HUES6 (cell line): ENCODE data around the gene ZC2HC1B.
A peak's percentile ranks its signal among the peaks of the same experiment; 100 is the strongest.

Experiments used
- H3K27ac ChIP-seq: 2 replicates; pipeline ENCODE4 v1.7.0; 2013; ENCODE audit warnings: low read depth, mild to moderate bottlenecking, low read length, inconsistent platforms
- H3K27me3 ChIP-seq: 2 replicates; pipeline ENCODE4 v1.6.1; 2013; ENCODE audit warnings: low read length; ENCODE audit not compliant: control insufficient read depth, insufficient read depth
- H3K36me3 ChIP-seq: 2 replicates; pipeline ENCODE4 v1.6.1; 2013; ENCODE audit warnings: low read length; ENCODE audit not compliant: control insufficient read depth, insufficient read depth
- H3K4me1 ChIP-seq: 2 replicates; pipeline ENCODE4 v1.6.1; 2013; ENCODE audit warnings: low read length; ENCODE audit not compliant: control insufficient read depth, insufficient read depth
- H3K4me3 ChIP-seq: 2 replicates; pipeline ENCODE4 v1.5.1; 2013; ENCODE audit warnings: low read depth, low read length
- H3K9ac ChIP-seq: one replicate; pipeline ENCODE4 v1.6.1; 2013; ENCODE audit warnings: mild to moderate bottlenecking, low read length
- H3K9me3 ChIP-seq: 2 replicates; pipeline ENCODE4 v1.6.1; 2013; ENCODE audit warnings: low read depth, low read length; ENCODE audit not compliant: control insufficient read depth, insufficient read depth

ZC2HC1B gene

GRCh38 chr6:143934867-143935266 is 70.6 kb downstream of the ZC2HC1B start:
- Histone ChIP-seq H3K4me1 (peaks cover 19% of the 10 kb centered on the region), H3K9ac (no peak overlapping the region), H3K36me3 (no peaks in the 10 kb centered on the region), H3K27me3 (no peaks in the 10 kb centered on the region), H3K9me3 (peaks cover 10% of the 10 kb centered on the region), H3K4me3 (no peak overlapping the region), H3K27ac (no peak overlapping the region)

DNA sequence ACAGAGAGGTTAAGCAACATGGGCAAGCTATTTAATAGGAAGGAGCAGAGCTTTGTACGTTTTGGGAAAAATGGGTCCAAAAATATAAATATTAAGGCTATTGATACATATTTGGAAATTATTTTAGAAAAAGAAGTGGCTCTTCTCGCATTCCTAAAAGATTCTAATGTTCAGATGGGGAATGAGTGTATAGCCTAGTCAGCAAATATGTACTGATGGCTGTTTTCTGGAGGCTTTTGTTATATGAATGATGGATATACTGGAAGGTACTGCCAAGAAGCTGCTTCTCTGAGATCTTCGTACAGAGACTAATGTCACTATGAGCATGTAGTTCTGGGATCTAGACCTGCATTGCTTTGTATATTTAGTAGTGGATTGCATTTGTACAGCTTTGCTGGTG is 72.1 kb downstream of the ZC2HC1B start:
- Histone ChIP-seq H3K9me3 (0 out of 2 replicates have a peak, but pooled peaks cover 2% of the 10 kb centered on the region), H3K27me3 (no peaks in the 10 kb centered on the region), H3K9ac (no peak overlapping the region), H3K4me3 (no peak overlapping the region), H3K27ac (no peak overlapping the region), H3K36me3 (no peaks in the 10 kb centered on the region), H3K4me1 (peaks cover 19% of the 10 kb centered on the region)

DNA sequence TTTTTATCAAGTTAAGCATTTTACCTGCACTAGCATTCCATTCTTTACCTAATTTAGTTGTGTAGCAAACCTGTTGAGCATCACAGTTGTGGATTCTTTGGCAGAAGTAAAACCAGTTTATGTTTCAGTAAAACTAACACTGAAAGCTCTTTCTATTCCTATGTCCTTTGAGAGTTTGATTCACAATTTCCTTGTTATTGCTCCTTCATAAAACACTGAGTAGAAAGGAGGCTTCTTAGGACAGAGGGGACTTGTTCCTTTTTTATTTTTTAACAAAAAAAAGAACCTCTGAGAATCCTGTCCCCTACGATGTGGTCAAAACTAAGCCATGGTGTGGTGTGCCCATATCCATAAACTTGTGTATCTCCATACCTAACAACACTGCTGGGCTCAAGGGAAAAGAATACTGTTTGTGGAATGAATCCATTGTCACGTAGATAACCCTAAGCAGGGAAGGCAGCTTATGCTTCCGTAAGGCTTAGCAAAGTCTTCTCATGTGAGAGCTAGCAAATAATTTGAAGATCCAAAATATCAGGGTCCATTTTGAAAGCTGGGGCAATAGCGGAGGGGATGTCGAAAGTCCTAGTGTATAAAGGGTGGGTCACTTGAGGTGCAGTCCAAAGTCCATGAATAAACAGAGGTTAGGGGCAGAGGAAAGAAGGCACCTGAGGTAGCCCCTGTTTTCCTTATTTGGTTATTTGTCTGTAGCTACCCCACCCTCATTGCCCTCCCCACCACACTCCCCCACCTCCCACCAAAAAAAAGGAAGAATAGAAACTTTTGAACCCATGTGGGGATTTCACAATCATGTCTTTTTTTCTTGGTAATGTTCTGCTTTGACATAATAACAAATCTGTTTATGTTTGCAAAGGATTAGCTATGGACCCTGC is 72.7 kb downstream of the ZC2HC1B start:
- peak overlapping the region; percentile 11; the same call in 1 of the 2 replicates for H3K27ac ChIP-seq
- no peaks in the 10 kb centered on the region for H3K27me3 ChIP-seq
- peaks cover 22% of the 10 kb centered on the region for H3K4me1 ChIP-seq
- no peak overlapping the region for H3K4me3 ChIP-seq
- no peaks in the 10 kb centered on the region for H3K9me3 ChIP-seq
- no peaks in the 10 kb centered on the region for H3K36me3 ChIP-seq
- no peak overlapping the region for H3K9ac ChIP-seq

DNA sequence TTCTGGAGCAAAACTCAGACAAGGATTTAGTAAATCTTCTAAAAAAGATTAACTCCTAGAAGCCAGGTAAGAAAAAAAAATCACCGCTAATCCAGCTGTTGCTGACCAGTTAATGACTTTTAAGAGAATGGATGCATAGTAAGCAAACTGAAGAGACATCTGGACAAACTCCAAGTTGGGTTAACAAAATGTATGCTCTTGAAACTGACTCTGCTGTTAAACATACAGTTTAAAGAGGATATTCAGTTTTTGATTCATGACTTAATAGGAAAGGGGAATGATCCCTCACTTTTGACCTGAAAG is 73.3 kb downstream of the ZC2HC1B start:
- no peaks in the 10 kb centered on the region for H3K9me3 ChIP-seq
- no peak overlapping the region for H3K27ac ChIP-seq
- peaks cover 22% of the 10 kb centered on the region for H3K4me1 ChIP-seq
- no peaks in the 10 kb centered on the region for H3K36me3 ChIP-seq
- H3K4me3 ChIP-seq, result no peak overlapping the region
- no peaks in the 10 kb centered on the region for H3K27me3 ChIP-seq
- H3K9ac ChIP-seq, result no peak overlapping the region

GRCh38 chr6:143939364-143939763 is 75.1 kb downstream of the ZC2HC1B start:
- H3K4me3 ChIP-seq, result no peak overlapping the region
- no peaks in the 10 kb centered on the region; the same call in 1 of the 2 replicates for H3K27me3 ChIP-seq
- H3K9me3 ChIP-seq, result no peaks in the 10 kb centered on the region
- H3K36me3 ChIP-seq, result no peaks in the 10 kb centered on the region
- H3K4me1 ChIP-seq, result peaks cover 22% of the 10 kb centered on the region
- H3K9ac ChIP-seq, result no peak overlapping the region
- no peak overlapping the region for H3K27ac ChIP-seq

GRCh38 chr6:143940011-143940597 is 75.8 kb downstream of the ZC2HC1B start:
- peaks cover 22% of the 10 kb centered on the region for H3K4me1 ChIP-seq
- H3K27ac ChIP-seq, result no peak overlapping the region

GRCh38 chr6:143941852-143942627 is 77.8 kb downstream of the ZC2HC1B start:
- H3K27ac ChIP-seq, result no peak overlapping the region
- H3K4me3 ChIP-seq, result no peak overlapping the region
- no peaks in the 10 kb centered on the region for H3K9me3 ChIP-seq
- H3K9ac ChIP-seq, result no peak overlapping the region
- H3K36me3 ChIP-seq, result no peaks in the 10 kb centered on the region
- peaks cover 7% of the 10 kb centered on the region; the same call in 1 of the 2 replicates for H3K27me3 ChIP-seq
- peaks cover 14% of the 10 kb centered on the region for H3K4me1 ChIP-seq

More at GRCh38 chr6:143940011-143940597, 75.8 kb downstream of the ZC2HC1B start:
- H3K27me3 ChIP-seq, result peaks cover 4% of the 10 kb centered on the region; the same call in 1 of the 2 replicates
- no peak overlapping the region for H3K9ac ChIP-seq
- no peaks in the 10 kb centered on the region for H3K36me3 ChIP-seq
- H3K4me3 ChIP-seq, result no peak overlapping the region
- H3K9me3 ChIP-seq, result no peaks in the 10 kb centered on the region

- Histone ChIP-seq H3K4me1 (peaks cover 11% of the 10 kb centered on the region; the same call in 1 of the 2 replicates), H3K27me3 (peaks cover 63% of the 10 kb centered on the region), H3K27ac (no peak overlapping the region), H3K9ac (no peak overlapping the region), H3K36me3 (no peaks in the 10 kb centered on the region), H3K4me3 (no peak overlapping the region), H3K9me3 (no peaks in the 10 kb centered on the region)
Measured at GRCh38 chr6:143948208-143948607, 83.9 kb downstream of the ZC2HC1B start.

GRCh38 chr6:143949535-143949934 is 85.3 kb downstream of the ZC2HC1B start:
- H3K36me3 ChIP-seq, result no peaks in the 10 kb centered on the region
- no peaks in the 10 kb centered on the region for H3K9me3 ChIP-seq
- H3K27ac ChIP-seq, result no peak overlapping the region
- peaks cover 11% of the 10 kb centered on the region; the same call in 1 of the 2 replicates for H3K4me1 ChIP-seq
- peaks cover 74% of the 10 kb centered on the region for H3K27me3 ChIP-seq
- H3K4me3 ChIP-seq, result no peak overlapping the region
- H3K9ac ChIP-seq, result no peak overlapping the region

DNA sequence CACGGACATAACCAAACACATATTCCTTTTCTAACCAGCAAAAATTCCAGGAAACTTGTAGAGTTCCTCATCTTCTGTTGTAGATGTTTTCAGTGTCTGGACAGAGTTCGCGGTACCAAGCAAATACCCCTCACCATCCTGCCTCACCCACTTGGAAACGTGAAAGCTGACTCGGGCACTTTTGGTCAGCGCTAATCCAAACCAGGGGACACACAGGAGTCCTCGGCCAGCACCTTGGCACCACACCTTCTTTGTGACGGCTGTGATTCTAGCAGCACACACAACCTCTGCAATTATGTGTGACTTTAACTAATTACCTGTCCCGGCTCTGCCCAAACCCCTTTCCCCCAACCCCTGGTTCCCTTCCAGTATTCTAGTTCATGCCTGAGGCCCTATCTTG is 85.7 kb downstream of the ZC2HC1B start:
- Histone ChIP-seq H3K9me3 (no peaks in the 10 kb centered on the region), H3K36me3 (no peaks in the 10 kb centered on the region), H3K27me3 (peaks cover 75% of the 10 kb centered on the region), H3K4me3 (no peak overlapping the region), H3K27ac (no peak overlapping the region), H3K9ac (no peak overlapping the region), H3K4me1 (peaks cover 11% of the 10 kb centered on the region; the same call in 1 of the 2 replicates)
